GM23338 (cell line): ENCODE data around the gene MPHOSPH9.

ENCODE experiments used
- CREB1 ChIP-seq: fragments of 250-450 bp; sonication (Bioruptor Pico); IDR thresholded peaks from 2 replicates; pipeline ENCODE4 v1.5.0; 2020; ENCODE audit warnings: low read depth, mild to moderate bottlenecking, moderate library complexity
- EZH2 ChIP-seq: fragments of 200-600 bp; sonication (generic); IDR thresholded peaks from one replicate; pipeline ENCODE4 v1.8.0; 2017; ENCODE audit warnings: antibody characterized with exemption, mild to moderate bottlenecking, low read depth; ENCODE audit not compliant: unreplicated experiment
- EZH2phosphoT487 ChIP-seq: fragments of 200-600 bp; sonication (generic); IDR thresholded peaks from one replicate; pipeline ENCODE4 v1.8.1; 2018; ENCODE audit warnings: antibody characterized with exemption; ENCODE audit not compliant: unreplicated experiment
- TF ChIP-seq, protein P1 (sequence below): IDR thresholded peaks from one replicate; pipeline ENCODE4 v1.6.1; 2018; ENCODE audit warnings: antibody characterized with exemption; ENCODE audit not compliant: unreplicated experiment
- TF ChIP-seq, protein P2 (sequence below), 2 experiments: fragments of 200-600 bp in 1 of 2; sonication (generic) in 1 of 2; conservative IDR thresholded peaks; 2 replicates each; pipeline versions ENCODE4 v1.5.1 to v1.6.1; 2016 to 2017; ENCODE audit warnings: antibody characterized with exemption in 2 of 2, low read depth in 2 of 2, mild to moderate bottlenecking in 2 of 2, moderate library complexity in 1 of 2

DNA sequence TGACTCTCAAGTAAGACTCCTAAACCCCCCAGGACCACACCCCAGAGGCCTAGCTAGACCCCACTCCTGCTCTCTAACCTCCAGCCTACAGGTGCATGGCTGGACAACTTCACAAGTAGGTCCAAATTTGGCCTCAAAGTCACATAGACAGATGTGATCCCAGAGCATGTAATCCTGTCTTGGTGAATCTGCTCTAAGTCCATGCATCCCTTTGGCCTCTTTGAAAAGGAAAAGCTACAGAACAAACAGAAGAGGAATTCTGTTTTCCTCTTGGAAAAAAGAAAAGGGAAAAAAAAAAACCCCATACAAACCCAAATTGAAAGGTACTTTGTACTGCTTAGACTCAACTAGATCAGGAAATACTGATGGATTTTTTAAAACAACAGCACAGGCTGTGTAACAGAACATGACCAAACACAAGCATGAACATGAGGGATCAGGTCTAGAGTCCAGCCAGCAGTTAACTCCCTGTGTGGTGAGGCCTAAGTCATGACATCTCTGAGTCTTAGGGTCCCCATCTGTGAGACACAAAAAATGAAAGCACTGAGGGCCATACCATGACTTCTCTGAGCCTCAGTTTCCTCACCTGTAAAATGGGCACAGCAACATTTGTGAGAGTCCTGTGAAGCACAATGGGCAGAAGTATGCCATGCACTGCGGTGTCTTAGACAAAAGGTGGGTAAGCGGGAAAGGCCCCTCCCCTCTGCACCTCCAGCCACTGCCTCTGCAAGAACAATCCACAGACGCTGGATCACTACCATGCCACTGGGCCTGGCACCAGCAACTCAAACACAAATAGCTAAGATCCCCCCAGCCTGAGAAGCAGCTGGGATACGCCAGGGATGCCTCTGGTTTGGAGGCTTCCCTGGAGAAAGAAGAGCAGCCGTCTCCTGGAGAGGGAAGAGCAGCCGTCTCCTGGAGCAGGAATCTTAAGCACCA is 92.0 kb downstream of the MPHOSPH9 start:
- TF ChIP-seq, protein P1, sequence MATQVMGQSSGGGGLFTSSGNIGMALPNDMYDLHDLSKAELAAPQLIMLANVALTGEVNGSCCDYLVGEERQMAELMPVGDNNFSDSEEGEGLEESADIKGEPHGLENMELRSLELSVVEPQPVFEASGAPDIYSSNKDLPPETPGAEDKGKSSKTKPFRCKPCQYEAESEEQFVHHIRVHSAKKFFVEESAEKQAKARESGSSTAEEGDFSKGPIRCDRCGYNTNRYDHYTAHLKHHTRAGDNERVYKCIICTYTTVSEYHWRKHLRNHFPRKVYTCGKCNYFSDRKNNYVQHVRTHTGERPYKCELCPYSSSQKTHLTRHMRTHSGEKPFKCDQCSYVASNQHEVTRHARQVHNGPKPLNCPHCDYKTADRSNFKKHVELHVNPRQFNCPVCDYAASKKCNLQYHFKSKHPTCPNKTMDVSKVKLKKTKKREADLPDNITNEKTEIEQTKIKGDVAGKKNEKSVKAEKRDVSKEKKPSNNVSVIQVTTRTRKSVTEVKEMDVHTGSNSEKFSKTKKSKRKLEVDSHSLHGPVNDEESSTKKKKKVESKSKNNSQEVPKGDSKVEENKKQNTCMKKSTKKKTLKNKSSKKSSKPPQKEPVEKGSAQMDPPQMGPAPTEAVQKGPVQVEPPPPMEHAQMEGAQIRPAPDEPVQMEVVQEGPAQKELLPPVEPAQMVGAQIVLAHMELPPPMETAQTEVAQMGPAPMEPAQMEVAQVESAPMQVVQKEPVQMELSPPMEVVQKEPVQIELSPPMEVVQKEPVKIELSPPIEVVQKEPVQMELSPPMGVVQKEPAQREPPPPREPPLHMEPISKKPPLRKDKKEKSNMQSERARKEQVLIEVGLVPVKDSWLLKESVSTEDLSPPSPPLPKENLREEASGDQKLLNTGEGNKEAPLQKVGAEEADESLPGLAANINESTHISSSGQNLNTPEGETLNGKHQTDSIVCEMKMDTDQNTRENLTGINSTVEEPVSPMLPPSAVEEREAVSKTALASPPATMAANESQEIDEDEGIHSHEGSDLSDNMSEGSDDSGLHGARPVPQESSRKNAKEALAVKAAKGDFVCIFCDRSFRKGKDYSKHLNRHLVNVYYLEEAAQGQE = no peak
- TF ChIP-seq EZH2 (no peak), EZH2phosphoT487 (no peak), CREB1 (CRISPR knock-in tag) (no peak)
- TF ChIP-seq, protein P2, sequence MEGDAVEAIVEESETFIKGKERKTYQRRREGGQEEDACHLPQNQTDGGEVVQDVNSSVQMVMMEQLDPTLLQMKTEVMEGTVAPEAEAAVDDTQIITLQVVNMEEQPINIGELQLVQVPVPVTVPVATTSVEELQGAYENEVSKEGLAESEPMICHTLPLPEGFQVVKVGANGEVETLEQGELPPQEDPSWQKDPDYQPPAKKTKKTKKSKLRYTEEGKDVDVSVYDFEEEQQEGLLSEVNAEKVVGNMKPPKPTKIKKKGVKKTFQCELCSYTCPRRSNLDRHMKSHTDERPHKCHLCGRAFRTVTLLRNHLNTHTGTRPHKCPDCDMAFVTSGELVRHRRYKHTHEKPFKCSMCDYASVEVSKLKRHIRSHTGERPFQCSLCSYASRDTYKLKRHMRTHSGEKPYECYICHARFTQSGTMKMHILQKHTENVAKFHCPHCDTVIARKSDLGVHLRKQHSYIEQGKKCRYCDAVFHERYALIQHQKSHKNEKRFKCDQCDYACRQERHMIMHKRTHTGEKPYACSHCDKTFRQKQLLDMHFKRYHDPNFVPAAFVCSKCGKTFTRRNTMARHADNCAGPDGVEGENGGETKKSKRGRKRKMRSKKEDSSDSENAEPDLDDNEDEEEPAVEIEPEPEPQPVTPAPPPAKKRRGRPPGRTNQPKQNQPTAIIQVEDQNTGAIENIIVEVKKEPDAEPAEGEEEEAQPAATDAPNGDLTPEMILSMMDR (conservative IDR thresholded peaks at IDR 0.05; ENCODE audit: low read depth in 2 of 2) = no peak
